MM.1S (cell line): ENCODE data around the gene LMBR1L.
A peak's percentile ranks its signal among the peaks of the same experiment; 100 is the strongest.

Source experiments
- DNase-seq: peaks from one replicate; pipeline ENCODE4 v3.0.0-alpha.2; 2015
- H2AFZ ChIP-seq: fragments of 300-600 bp; sonication (generic); 2 replicates; pipeline ENCODE4 v1.6.0; 2016; ENCODE audit warnings: antibody characterized with exemption, low read length
- H3F3A ChIP-seq: fragments of 300-600 bp; sonication (generic); 2 replicates; pipeline ENCODE4 v1.6.1; 2016; ENCODE audit warnings: mild to moderate bottlenecking, antibody characterized with exemption, low read length, moderate library complexity, mixed read lengths; ENCODE audit not compliant: insufficient read depth
- H3K27ac ChIP-seq: fragments of 300-600 bp; sonication (generic); 2 replicates; pipeline ENCODE4 v1.5.1; 2016; ENCODE audit warnings: mild to moderate bottlenecking, low read length
- H3K27me3 ChIP-seq: fragments of 300-600 bp; sonication (generic); replicated peaks from 2 replicates; pipeline ENCODE4 v1.6.0; 2016; ENCODE audit warnings: low read length; ENCODE audit not compliant: insufficient read depth
- H3K36me3 ChIP-seq: fragments of 300-600 bp; sonication (generic); replicated peaks from 2 replicates; pipeline ENCODE4 v1.6.1; 2016; ENCODE audit warnings: mild to moderate bottlenecking, low read length, mixed read lengths; ENCODE audit not compliant: insufficient read depth
- H3K4me1 ChIP-seq: fragments of 300-600 bp; sonication (generic); 2 replicates; pipeline ENCODE4 v1.6.1; 2016; ENCODE audit warnings: low read length, mixed read lengths
- H3K4me2 ChIP-seq: fragments of 300-600 bp; sonication (generic); 2 replicates; pipeline ENCODE4 v1.6.0; 2016; ENCODE audit warnings: low read depth, low read length
- H3K4me3 ChIP-seq: fragments of 300-600 bp; sonication (generic); 2 replicates; pipeline ENCODE4 v1.5.1; 2016; ENCODE audit warnings: low read length, mixed read lengths
- H3K79me2 ChIP-seq: fragments of 300-600 bp; sonication (generic); 2 replicates; pipeline ENCODE4 v1.6.1; 2016; ENCODE audit warnings: mixed run types, low read length, mixed read lengths
- H3K9ac ChIP-seq: fragments of 300-600 bp; sonication (generic); 2 replicates; pipeline ENCODE4 v1.6.1; 2016; ENCODE audit warnings: low read length, mixed read lengths
- H3K9me2 ChIP-seq: fragments of 300-600 bp; sonication (generic); replicated peaks from 2 replicates; pipeline ENCODE4 v1.6.1; 2016; ENCODE audit warnings: mild to moderate bottlenecking, low read length, mixed read lengths; ENCODE audit not compliant: insufficient read depth
- H3K9me3 ChIP-seq: fragments of 300-600 bp; sonication (generic); replicated peaks from 2 replicates; pipeline ENCODE4 v1.6.1; 2016; ENCODE audit warnings: mild to moderate bottlenecking, low read length, mixed read lengths; ENCODE audit not compliant: insufficient read depth
- H4K20me1 ChIP-seq: fragments of 300-600 bp; sonication (generic); 2 replicates; pipeline ENCODE4 v1.6.1; 2016; ENCODE audit warnings: mild to moderate bottlenecking, low read length, moderate library complexity, mixed read lengths; ENCODE audit not compliant: insufficient read depth
- CTCF ChIP-seq: fragments of 300-600 bp; sonication (generic); IDR thresholded peaks from 2 replicates; pipeline ENCODE4 v1.5.1; 2016; ENCODE audit warnings: antibody characterized with exemption, low read length, mixed read lengths
- EZH2 ChIP-seq: fragments of 300-600 bp; sonication (generic); optimal IDR thresholded peaks from 2 replicates; pipeline ENCODE3; 2017; ENCODE audit warnings: low read depth, mild to moderate bottlenecking, antibody characterized with exemption, low read length, mixed read lengths
- EZH2phosphoT487 ChIP-seq: fragments of 300-600 bp; sonication (generic); IDR thresholded peaks from 2 replicates; pipeline ENCODE4 v1.6.1; 2018; ENCODE audit warnings: antibody characterized with exemption, low read length

The LMBR1L gene

GRCh38 chr12:49133590-49133989 is 22.9 kb upstream of the LMBR1L start:
- Histone ChIP-seq H3K27ac (no peak overlapping the region), H3K4me1 (peaks cover 12% of the 10 kb centered on the region), H4K20me1 (peaks cover 14% of the 10 kb centered on the region), H2AFZ (0 out of 2 replicates have a peak overlapping the region, but pooled peaks have one; percentile 62), H3K9me2 (no peaks in the 10 kb centered on the region), H3F3A (peaks cover 40% of the 10 kb centered on the region), H3K36me3 (peaks cover 13% of the 10 kb centered on the region), H3K79me2 (peaks cover 45% of the 10 kb centered on the region), H3K27me3 (no peaks in the 10 kb centered on the region), H3K4me3 (peak overlapping the region; percentile 60), H3K9me3 (no peaks in the 10 kb centered on the region), H3K4me2 (peak overlapping the region; percentile 96), H3K9ac (peak overlapping the region; percentile 64; the same call in 1 of the 2 replicates)
- TF ChIP-seq EZH2phosphoT487 (no peak), EZH2 (no peak), CTCF (no peak)
- DNase-seq, result no peak

- Histone ChIP-seq H3K27me3 (no peaks in the 10 kb centered on the region), H3K9me2 (no peaks in the 10 kb centered on the region), H3K9ac (peak overlapping the region; percentile 64; the same call in 1 of the 2 replicates), H2AFZ (peak overlapping the region; percentile 62), H3K4me1 (peaks cover 12% of the 10 kb centered on the region), H4K20me1 (peaks cover 14% of the 10 kb centered on the region), H3K79me2 (peaks cover 45% of the 10 kb centered on the region), H3K4me3 (peak overlapping the region; percentile 60), H3F3A (peaks cover 40% of the 10 kb centered on the region), H3K36me3 (peaks cover 13% of the 10 kb centered on the region), H3K4me2 (peak overlapping the region; percentile 96), H3K9me3 (no peaks in the 10 kb centered on the region), H3K27ac (peak overlapping the region; percentile 66; the same call in 1 of the 2 replicates)
- no peak for DNase-seq
- TF ChIP-seq EZH2phosphoT487, result no peak
- no peak for TF ChIP-seq EZH2
- TF ChIP-seq CTCF, result no peak
Measured at GRCh38 chr12:49133014-49133413, 22.4 kb upstream of the LMBR1L start.

- Histone ChIP-seq H3K9ac (peak overlapping the region; percentile 64), H3K27me3 (no peaks in the 10 kb centered on the region), H2AFZ (peak overlapping the region; percentile 62), H3K27ac (peak overlapping the region; percentile 66), H3K36me3 (peaks cover 13% of the 10 kb centered on the region), H3K79me2 (peaks cover 45% of the 10 kb centered on the region), H4K20me1 (peaks cover 21% of the 10 kb centered on the region), H3K4me2 (peak overlapping the region; percentile 96), H3F3A (peaks cover 49% of the 10 kb centered on the region), H3K9me2 (no peaks in the 10 kb centered on the region), H3K4me3 (peak overlapping the region; percentile 60), H3K4me1 (peaks cover 12% of the 10 kb centered on the region), H3K9me3 (no peaks in the 10 kb centered on the region)
- TF ChIP-seq CTCF, result no peak
- TF ChIP-seq EZH2, result no peak
- TF ChIP-seq EZH2phosphoT487, result no peak
- DNase-seq, result peak; percentile 36
Measured at GRCh38 chr12:49131894-49132461, 21.3 kb upstream of the LMBR1L start.
